Measurements from ENCODE around the gene CADM2.

The CADM2 gene

DNA sequence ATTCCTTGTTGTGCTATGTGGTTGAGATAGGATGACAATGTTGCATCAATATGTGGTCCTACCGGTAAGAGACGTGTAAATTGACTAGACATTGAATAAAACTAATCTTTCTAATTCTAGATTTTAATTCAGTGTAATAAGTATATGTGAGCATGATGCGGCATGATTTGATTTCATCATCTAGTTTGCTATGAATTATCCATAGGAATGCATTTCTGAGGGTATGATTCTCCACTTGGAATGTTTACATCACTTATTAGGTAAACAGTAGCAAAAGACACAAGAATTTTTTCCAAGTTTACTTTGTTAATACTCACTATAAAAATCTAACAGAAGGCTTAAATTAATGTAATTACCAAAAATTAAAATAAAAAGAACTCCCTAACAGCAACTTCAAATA is 353.5 kb downstream of the CADM2 start:
- TF ChIP-seq FOXP2 (optimal IDR thresholded peaks at IDR 0.05; ENCODE audit: control extremely low read depth, extremely low read length, insufficient read depth) (no peak), EZH2 (IDR thresholded peaks at IDR 0.05) (no peak), POLR2AphosphoS5 (IDR thresholded peaks at IDR 0.05; ENCODE audit: borderline replicate concordance, low read depth, low read length) (no peak)
- DNase-seq (ENCODE audit: low read depth, low spot score): no peak
- H3K9ac ChIP-seq (ENCODE audit: insufficient read length): no peak overlapping the region
- no peaks in the 10 kb centered on the region for H3K36me3 ChIP-seq (ENCODE audit: insufficient read depth, low read length)
- no peak overlapping the region for H3K4me3 ChIP-seq
- H3K9me3 ChIP-seq (ENCODE audit: low read depth, low read length): no peaks in the 10 kb centered on the region
- H3K27ac ChIP-seq: no peak overlapping the region

GRCh38 chr3:85313380-85313779 is 354.6 kb downstream of the CADM2 start:
- TF ChIP-seq EZH2 (IDR thresholded peaks at IDR 0.05) (no peak), FOXP2 (optimal IDR thresholded peaks at IDR 0.05; ENCODE audit: control extremely low read depth, extremely low read length, insufficient read depth) (no peak), POLR2AphosphoS5 (IDR thresholded peaks at IDR 0.05; ENCODE audit: borderline replicate concordance, low read depth, low read length) (no peak)
- Histone ChIP-seq H3K9ac (ENCODE audit: insufficient read length) (no peak overlapping the region), H3K36me3 (ENCODE audit: insufficient read depth, low read length) (no peaks in the 10 kb centered on the region), H3K4me3 (no peak overlapping the region), H3K27ac (no peak overlapping the region), H3K9me3 (ENCODE audit: low read depth, low read length) (no peaks in the 10 kb centered on the region)
- no peak for DNase-seq (ENCODE audit: low read depth, low spot score)

DNA sequence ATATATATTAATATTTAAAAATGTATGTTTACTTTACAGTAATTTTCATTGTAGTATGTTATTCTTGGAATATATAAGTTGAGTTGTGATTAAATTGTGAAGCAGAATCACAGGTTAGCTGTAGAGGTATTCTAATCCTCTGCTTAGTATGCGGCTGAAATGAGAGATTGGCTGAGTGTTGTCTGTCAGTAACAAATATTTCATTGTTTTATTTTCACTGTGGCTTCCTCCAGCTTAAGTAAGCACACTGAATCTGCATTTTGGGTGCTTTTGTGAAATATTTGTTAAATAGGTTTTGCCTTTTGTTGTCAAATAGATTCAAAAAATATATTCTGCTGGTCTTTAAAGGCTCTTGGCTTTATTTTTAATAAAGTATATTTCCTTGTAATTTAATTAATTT is 357.5 kb downstream of the CADM2 start:
- Histone ChIP-seq H3K9ac (ENCODE audit: insufficient read length) (no peak overlapping the region), H3K9me3 (ENCODE audit: low read depth, low read length) (no peaks in the 10 kb centered on the region), H3K36me3 (ENCODE audit: insufficient read depth, low read length) (no peaks in the 10 kb centered on the region), H3K4me3 (no peak overlapping the region), H3K27ac (no peak overlapping the region)
- no peak for TF ChIP-seq EZH2 (IDR thresholded peaks at IDR 0.05)
- TF ChIP-seq POLR2AphosphoS5 (IDR thresholded peaks at IDR 0.05; ENCODE audit: borderline replicate concordance, low read depth, low read length): no peak
- TF ChIP-seq FOXP2 (optimal IDR thresholded peaks at IDR 0.05; ENCODE audit: control extremely low read depth, extremely low read length, insufficient read depth): no peak
- no peak for DNase-seq (ENCODE audit: low read depth, low spot score)

DNA sequence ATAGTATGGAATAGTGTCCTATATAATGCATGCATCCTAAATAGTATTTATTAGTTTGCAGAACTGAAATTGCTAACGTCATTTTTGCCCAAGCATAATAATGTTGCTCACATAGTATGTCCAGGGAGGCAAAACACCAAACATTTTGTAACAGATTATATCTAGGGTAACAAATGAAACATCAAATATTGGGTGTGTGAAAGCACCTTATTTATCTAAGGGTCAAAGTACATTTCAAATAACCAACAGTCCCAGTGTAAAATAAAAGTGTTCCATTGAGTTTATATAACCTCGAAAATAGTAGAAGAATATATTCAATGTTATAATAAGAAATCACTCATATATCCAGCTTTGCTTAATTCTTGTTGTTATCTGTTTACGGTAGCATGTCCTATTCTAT is 363.1 kb downstream of the CADM2 start:
- Histone ChIP-seq H3K36me3 (ENCODE audit: insufficient read depth, low read length) (no peaks in the 10 kb centered on the region), H3K9me3 (ENCODE audit: low read depth, low read length) (no peaks in the 10 kb centered on the region), H3K4me3 (no peak overlapping the region), H3K9ac (ENCODE audit: insufficient read length) (no peak overlapping the region), H3K27ac (no peak overlapping the region)
- DNase-seq (ENCODE audit: low read depth, low spot score): no peak
- TF ChIP-seq EZH2 (IDR thresholded peaks at IDR 0.05) (no peak), FOXP2 (optimal IDR thresholded peaks at IDR 0.05; ENCODE audit: control extremely low read depth, extremely low read length, insufficient read depth) (no peak)

DNA sequence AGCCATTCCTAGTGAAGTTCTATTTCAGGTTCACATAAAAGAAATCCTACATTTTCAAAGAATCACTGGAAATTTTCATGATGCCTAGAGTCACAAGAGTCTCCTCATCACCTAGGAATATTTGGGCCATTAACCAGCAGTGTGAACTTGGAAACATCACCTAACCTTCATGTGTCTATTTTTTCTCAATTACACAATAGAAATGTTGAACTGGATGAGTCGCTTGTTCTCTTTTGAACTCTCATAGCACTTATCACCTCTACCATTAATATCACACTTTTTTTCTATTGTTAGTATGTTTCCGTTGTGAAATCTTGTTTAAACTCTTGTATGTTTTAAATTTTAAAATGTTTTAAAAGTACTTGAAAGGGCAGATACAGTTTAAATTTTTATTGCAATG is 371.3 kb downstream of the CADM2 start:
- Histone ChIP-seq H3K36me3 (ENCODE audit: insufficient read depth, low read length) (no peaks in the 10 kb centered on the region), H3K4me3 (no peak overlapping the region)

DNA sequence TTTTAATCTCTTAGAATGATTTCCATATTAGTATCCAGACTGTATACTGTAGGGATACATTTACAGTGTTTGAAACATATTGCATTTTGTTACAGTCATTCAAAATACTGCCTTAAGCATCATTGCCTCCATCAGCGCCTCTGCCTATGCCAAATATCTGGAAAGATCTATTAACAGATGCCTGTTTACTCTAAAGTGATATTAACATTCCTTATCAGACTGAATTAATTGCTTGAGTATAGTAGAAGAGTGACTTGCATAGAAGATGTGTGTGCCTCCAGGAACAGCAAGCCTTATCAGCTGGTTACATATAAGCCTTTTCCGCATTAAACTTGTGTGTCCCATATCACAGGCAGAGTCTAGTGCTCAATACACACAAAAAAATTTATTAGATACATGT is 379.1 kb downstream of the CADM2 start:
- Histone ChIP-seq H3K4me3 (no peak overlapping the region), H3K9ac (ENCODE audit: insufficient read length) (no peak overlapping the region), H3K9me3 (ENCODE audit: low read depth, low read length) (no peaks in the 10 kb centered on the region), H3K27ac (no peak overlapping the region), H3K36me3 (ENCODE audit: insufficient read depth, low read length) (no peaks in the 10 kb centered on the region)
- DNase-seq (ENCODE audit: low read depth, low spot score): no peak
- TF ChIP-seq FOXP2 (optimal IDR thresholded peaks at IDR 0.05; ENCODE audit: control extremely low read depth, extremely low read length, insufficient read depth): no peak
- no peak for TF ChIP-seq POLR2AphosphoS5 (IDR thresholded peaks at IDR 0.05; ENCODE audit: borderline replicate concordance, low read depth, low read length)
- no peak for TF ChIP-seq EZH2 (IDR thresholded peaks at IDR 0.05)

More for the DNA sequence above, 371.3 kb downstream of the CADM2 start:
- TF ChIP-seq FOXP2 (optimal IDR thresholded peaks at IDR 0.05; ENCODE audit: control extremely low read depth, extremely low read length, insufficient read depth) (no peak), EZH2 (IDR thresholded peaks at IDR 0.05) (no peak), POLR2AphosphoS5 (IDR thresholded peaks at IDR 0.05; ENCODE audit: borderline replicate concordance, low read depth, low read length) (no peak)
- Histone ChIP-seq H3K27ac (no peak overlapping the region), H3K9ac (ENCODE audit: insufficient read length) (no peak overlapping the region), H3K9me3 (ENCODE audit: low read depth, low read length) (no peaks in the 10 kb centered on the region)
- DNase-seq (ENCODE audit: low read depth, low spot score): no peak

GRCh38 chr3:85342915-85343314 is 384.1 kb downstream of the CADM2 start:
- Histone ChIP-seq H3K9me3 (ENCODE audit: low read depth, low read length) (no peaks in the 10 kb centered on the region), H3K27ac (no peak overlapping the region), H3K36me3 (ENCODE audit: insufficient read depth, low read length) (no peaks in the 10 kb centered on the region), H3K9ac (ENCODE audit: insufficient read length) (no peak overlapping the region), H3K4me3 (no peak overlapping the region)
- no peak for TF ChIP-seq POLR2AphosphoS5 (IDR thresholded peaks at IDR 0.05; ENCODE audit: borderline replicate concordance, low read depth, low read length)
- TF ChIP-seq EZH2 (IDR thresholded peaks at IDR 0.05): no peak
- TF ChIP-seq FOXP2 (optimal IDR thresholded peaks at IDR 0.05; ENCODE audit: control extremely low read depth, extremely low read length, insufficient read depth): no peak
- DNase-seq (ENCODE audit: low read depth, low spot score): peak; percentile 14

GRCh38 chr3:85355572-85355971 is 396.8 kb downstream of the CADM2 start:
- DNase-seq (ENCODE audit: low read depth, low spot score): no peak
- Histone ChIP-seq H3K27ac (no peak overlapping the region), H3K36me3 (ENCODE audit: insufficient read depth, low read length) (no peaks in the 10 kb centered on the region), H3K9ac (ENCODE audit: insufficient read length) (no peak overlapping the region), H3K9me3 (ENCODE audit: low read depth, low read length) (no peaks in the 10 kb centered on the region), H3K4me3 (no peak overlapping the region)
- no peak for TF ChIP-seq FOXP2 (optimal IDR thresholded peaks at IDR 0.05; ENCODE audit: control extremely low read depth, extremely low read length, insufficient read depth)
- no peak for TF ChIP-seq EZH2 (IDR thresholded peaks at IDR 0.05)
- TF ChIP-seq POLR2AphosphoS5 (IDR thresholded peaks at IDR 0.05; ENCODE audit: borderline replicate concordance, low read depth, low read length): no peak

DNA sequence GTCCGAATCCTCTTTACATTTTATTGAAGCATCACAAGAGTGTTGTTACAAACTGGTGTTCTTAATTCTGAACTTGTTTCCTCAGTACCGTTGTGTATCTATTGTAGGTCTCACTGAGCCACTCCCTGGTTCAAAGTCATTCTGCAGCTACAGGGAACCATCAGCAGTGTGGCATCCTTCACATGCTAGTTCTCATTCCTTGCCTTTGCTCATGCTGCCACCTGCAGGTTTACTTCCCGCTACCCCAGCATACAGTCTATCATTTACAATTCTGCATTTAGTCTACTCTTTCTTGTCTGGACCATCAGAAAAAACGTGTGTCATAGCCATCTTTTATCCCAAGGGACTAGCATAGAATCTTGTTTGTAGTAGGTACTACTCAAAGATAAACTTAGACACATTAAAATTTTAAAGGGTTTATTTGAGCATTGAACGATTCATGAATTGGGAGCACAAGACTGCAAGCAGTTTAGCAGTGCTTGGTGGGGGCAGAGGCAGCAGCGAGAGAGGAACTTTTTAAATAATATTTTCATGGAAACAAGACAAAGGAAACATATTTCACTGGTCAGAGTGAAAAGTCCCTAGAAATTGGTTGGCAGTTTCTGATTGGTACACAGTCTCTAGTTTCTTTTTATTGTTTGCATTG is 402.1 kb downstream of the CADM2 start:
- no peaks in the 10 kb centered on the region for H3K9me3 ChIP-seq (ENCODE audit: low read depth, low read length)
- no peak overlapping the region for H3K27ac ChIP-seq
- DNase-seq (ENCODE audit: low read depth, low spot score): peak; percentile 42
- H3K4me3 ChIP-seq: no peak overlapping the region
- TF ChIP-seq POLR2AphosphoS5 (IDR thresholded peaks at IDR 0.05; ENCODE audit: borderline replicate concordance, low read depth, low read length) (no peak), FOXP2 (optimal IDR thresholded peaks at IDR 0.05; ENCODE audit: control extremely low read depth, extremely low read length, insufficient read depth) (no peak), EZH2 (IDR thresholded peaks at IDR 0.05) (no peak)
- H3K9ac ChIP-seq (ENCODE audit: insufficient read length): no peak overlapping the region
- H3K36me3 ChIP-seq (ENCODE audit: insufficient read depth, low read length): no peaks in the 10 kb centered on the region

Measured in SK-N-MC (cell line).